ENCODE measurements around the gene MAFF. TPM values are rescaled to one million over a fixed set of nuclear protein-coding genes. Genes with fewer than 3 reads are reported as not detected.
A peak's percentile ranks its signal among the peaks of the same experiment; 100 is the strongest.

MAFF gene
- total and polyA plus RNA-seq, 9 of the 15 experiments (the other 6 are each of a cell fraction or from before 2014, with no cell fraction given) = 0.51 to 8.0 (median 5.4) TPM

DNA sequence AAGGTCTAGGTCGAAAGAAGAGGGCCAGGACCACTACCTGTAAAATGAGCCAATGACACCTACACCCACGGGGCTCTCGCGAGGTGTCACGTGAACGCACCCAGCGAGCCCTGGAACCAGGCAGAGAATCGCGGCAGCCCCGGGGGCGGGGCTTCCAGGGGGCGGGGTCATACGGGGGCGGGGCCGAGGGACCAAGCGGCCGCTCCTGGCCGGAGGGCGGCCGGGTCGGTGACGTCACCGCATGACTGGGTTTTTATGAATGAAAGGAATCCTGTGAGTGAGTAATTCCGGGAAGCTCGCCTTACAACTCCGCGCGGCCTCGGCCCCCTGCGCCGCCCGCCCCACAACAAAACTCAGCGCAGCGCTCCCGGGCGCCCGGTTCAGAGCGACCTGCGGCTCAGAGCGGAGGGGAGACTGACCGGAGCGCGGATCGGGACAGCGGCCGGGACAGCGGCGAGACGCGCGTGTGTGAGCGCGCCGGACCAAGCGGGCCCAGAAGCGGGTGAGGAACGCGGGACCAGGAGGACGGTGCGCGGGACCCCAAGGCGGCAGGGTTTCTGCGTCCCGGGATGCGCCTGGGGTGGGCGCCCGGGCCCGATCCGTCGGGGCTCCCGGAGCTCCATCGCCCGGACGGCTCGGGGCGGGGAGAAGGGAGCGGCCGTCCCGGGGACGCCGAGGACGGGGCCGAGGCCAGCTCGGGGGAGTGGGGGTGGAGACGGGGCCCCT lies at the start of gene MAFF (continued):
- peak; percentile 42 for TF ChIP-seq RBBP5 (IDR thresholded peaks at IDR 0.05; ENCODE audit: borderline replicate concordance, insufficient read depth, low read length, poor library complexity, severe bottlenecking)
- no peak for TF ChIP-seq ZNF239 (CRISPR knock-in tag; IDR thresholded peaks at IDR 0.05)
- TF ChIP-seq TRIM28 (IDR thresholded peaks at IDR 0.05) = no peak
- peak; percentile 13; the same call in 1 of the 2 replicates for TF ChIP-seq ETV5 (CRISPR knock-in tag; IDR thresholded peaks at IDR 0.05; ENCODE audit: low read depth)
- TF ChIP-seq, protein P1, sequence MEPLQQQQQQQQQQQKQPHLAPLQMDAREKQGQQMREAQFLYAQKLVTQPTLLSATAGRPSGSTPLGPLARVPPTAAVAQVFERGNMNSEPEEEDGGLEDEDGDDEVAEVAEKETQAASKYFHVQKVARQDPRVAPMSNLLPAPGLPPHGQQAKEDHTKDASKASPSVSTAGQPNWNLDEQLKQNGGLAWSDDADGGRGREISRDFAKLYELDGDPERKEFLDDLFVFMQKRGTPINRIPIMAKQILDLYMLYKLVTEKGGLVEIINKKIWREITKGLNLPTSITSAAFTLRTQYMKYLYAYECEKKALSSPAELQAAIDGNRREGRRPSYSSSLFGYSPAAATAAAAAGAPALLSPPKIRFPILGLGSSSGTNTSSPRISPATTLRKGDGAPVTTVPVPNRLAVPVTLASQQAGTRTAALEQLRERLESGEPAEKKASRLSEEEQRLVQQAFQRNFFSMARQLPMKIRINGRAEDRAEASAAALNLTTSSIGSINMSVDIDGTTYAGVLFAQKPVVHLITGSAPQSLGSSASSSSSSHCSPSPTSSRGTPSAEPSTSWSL (CRISPR knock-in tag; IDR thresholded peaks at IDR 0.05; ENCODE audit: borderline replicate concordance) = no peak
- no peak for TF ChIP-seq NFATC3 (IDR thresholded peaks at IDR 0.05)
- no peak for TF ChIP-seq C11orf30 (IDR thresholded peaks at IDR 0.05; ENCODE audit: low read depth)
- no peak for TF ChIP-seq HNRNPK (IDR thresholded peaks at IDR 0.05; ENCODE audit: low read depth, low read length, poor library complexity, severe bottlenecking)
- TF ChIP-seq SRSF7 (optimal IDR thresholded peaks at IDR 0.05; ENCODE audit: low read depth, low read length) = no peak
- no peak for TF ChIP-seq KAT7 (CRISPR knock-in tag; IDR thresholded peaks at IDR 0.05; ENCODE audit: borderline replicate concordance)
- TF ChIP-seq DMBX1 (CRISPR knock-in tag; IDR thresholded peaks at IDR 0.05; ENCODE audit: borderline replicate concordance) = no peak
- peak; percentile 93 for TF ChIP-seq JUND (IDR thresholded peaks at IDR 0.05; ENCODE audit: borderline replicate concordance, low read depth, low read length)
- peak; percentile 76; the same call in 2 of the 3 replicates for TF ChIP-seq JUND (tag; IDR thresholded peaks at IDR 0.05; ENCODE audit: borderline replicate concordance, low read depth, low read length)
- no peak for TF ChIP-seq ZNF79 (CRISPR knock-in tag; IDR thresholded peaks at IDR 0.05; ENCODE audit: low read depth)
- no peak for TF ChIP-seq BCL6 (CRISPR knock-in tag; IDR thresholded peaks at IDR 0.05)
- TF ChIP-seq ZNF232 (CRISPR knock-in tag; IDR thresholded peaks at IDR 0.05) = no peak; the same call in 1 of the 2 replicates
- TF ChIP-seq MAFF (IDR thresholded peaks at IDR 0.05; ENCODE audit: low read length) = peak; percentile 30; the same call in 1 of the 2 replicates
- no peak for TF ChIP-seq SIN3B (IDR thresholded peaks at IDR 0.05; ENCODE audit: low read depth)
- TF ChIP-seq NFIC (IDR thresholded peaks at IDR 0.05) = no peak
- TF ChIP-seq KDM5B (IDR thresholded peaks at IDR 0.05; ENCODE audit: insufficient replicate concordance, low read depth, low read length) = peak; percentile 71
- TF ChIP-seq BRF1 (IDR thresholded peaks at IDR 0.05; ENCODE audit: borderline replicate concordance, extremely low read depth, insufficient read length) = no peak
- TF ChIP-seq, protein P2, sequence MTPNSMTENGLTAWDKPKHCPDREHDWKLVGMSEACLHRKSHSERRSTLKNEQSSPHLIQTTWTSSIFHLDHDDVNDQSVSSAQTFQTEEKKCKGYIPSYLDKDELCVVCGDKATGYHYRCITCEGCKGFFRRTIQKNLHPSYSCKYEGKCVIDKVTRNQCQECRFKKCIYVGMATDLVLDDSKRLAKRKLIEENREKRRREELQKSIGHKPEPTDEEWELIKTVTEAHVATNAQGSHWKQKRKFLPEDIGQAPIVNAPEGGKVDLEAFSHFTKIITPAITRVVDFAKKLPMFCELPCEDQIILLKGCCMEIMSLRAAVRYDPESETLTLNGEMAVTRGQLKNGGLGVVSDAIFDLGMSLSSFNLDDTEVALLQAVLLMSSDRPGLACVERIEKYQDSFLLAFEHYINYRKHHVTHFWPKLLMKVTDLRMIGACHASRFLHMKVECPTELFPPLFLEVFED (CRISPR knock-in tag; conservative IDR thresholded peaks at IDR 0.05) = no peak
- TF ChIP-seq HMG20A (CRISPR knock-in tag; conservative IDR thresholded peaks at IDR 0.05) = no peak
- peak; percentile 68 for TF ChIP-seq HMGN3 (IDR thresholded peaks at IDR 0.05; ENCODE audit: borderline replicate concordance, extremely low read depth, insufficient read length, low read depth, low read length)
- TF ChIP-seq WHSC1 (IDR thresholded peaks at IDR 0.05; ENCODE audit: low read length) = no peak
- peak; percentile 92 for TF ChIP-seq RBFOX2 (IDR thresholded peaks at IDR 0.05; ENCODE audit: low read depth, low read length)
- TF ChIP-seq DACH1 (IDR thresholded peaks at IDR 0.05; ENCODE audit: partially characterized antibody) = no peak
- no peak for TF ChIP-seq ZNF165 (CRISPR knock-in tag; IDR thresholded peaks at IDR 0.05; ENCODE audit: borderline replicate concordance)
